Stimulated activated CD8-positive, alpha-beta memory T cell treated with anti-CD3 and anti-CD28 coated beads, Interleukin-12 subunit alpha, Interleukin-12 subunit beta, amount 100 ng/mL, for 24 hours (primary cell): ENCODE data around the gene CSTF1.
"Not testable (repeated sequence)": the region's sequence is repeated elsewhere in the genome, so short reads cannot be mapped to it uniquely, and the experiment has no call there.

Experiments
- DNase-seq: peaks from one replicate; pipeline ENCODE4 v3.0.0-alpha.2; 2020; ENCODE audit errors: extremely low read depth

The CSTF1 gene

DNA sequence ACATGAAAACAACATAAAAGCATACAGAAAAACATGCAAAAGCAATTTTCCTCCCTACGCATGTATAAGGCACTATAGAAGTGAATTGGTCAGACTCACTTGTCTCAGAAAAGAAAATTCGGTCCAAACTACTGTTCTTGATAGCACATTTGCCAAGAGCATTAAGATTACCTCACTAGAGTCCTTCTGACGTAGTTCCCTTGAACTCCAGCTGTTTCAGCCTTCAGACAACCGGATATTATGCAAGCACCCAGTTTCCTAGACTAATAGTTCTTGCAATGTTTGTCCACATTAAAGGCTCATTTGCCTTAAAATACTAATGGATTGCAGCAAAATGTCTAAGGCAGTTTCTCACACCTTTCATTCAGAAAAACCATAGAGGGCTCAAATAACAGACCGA lies 17.1 kb downstream of the CSTF1 start:
- DNase-seq = no peak

DNA sequence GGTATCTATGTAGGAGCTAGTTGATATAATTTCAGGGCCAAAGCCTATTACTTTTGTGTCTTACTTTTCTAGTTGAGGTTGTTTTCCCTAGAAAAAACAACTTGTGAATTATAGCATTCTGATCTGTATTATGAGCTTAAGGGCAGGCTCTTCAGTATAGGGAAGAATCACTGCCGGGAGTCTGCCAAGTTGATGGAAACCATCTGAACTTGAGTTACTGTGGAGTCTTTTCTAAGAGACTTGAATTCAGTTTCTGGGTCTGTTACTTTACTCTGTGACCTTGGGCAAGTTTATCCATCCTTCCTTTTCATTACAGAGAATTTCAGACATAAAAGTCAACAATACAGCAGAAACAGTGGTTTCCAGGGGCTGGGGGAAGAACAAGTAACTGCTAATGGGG lies 17.5 kb downstream of the CSTF1 start:
- no peak for DNase-seq

DNA sequence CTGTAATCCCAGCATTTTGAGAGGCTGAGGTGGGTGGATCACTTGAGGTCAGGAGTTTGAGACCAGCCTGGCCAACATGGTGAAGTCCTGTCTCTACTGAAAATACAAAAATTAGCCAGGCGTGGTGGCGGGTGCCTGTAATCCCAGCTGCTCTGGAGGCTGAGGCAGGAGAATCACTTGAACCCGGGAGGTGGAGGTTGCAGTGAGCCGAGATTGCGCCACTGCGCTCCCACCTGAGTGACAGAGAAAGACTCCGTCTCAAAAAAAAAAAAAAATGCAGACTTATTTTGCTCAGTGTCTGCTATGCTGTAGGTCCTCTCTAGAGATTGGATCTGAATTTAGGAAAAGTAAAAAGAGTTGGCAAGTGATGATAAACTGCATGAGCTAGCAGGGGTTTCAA lies 18.8 kb downstream of the CSTF1 start:
- DNase-seq = not testable (repeated sequence)

DNA sequence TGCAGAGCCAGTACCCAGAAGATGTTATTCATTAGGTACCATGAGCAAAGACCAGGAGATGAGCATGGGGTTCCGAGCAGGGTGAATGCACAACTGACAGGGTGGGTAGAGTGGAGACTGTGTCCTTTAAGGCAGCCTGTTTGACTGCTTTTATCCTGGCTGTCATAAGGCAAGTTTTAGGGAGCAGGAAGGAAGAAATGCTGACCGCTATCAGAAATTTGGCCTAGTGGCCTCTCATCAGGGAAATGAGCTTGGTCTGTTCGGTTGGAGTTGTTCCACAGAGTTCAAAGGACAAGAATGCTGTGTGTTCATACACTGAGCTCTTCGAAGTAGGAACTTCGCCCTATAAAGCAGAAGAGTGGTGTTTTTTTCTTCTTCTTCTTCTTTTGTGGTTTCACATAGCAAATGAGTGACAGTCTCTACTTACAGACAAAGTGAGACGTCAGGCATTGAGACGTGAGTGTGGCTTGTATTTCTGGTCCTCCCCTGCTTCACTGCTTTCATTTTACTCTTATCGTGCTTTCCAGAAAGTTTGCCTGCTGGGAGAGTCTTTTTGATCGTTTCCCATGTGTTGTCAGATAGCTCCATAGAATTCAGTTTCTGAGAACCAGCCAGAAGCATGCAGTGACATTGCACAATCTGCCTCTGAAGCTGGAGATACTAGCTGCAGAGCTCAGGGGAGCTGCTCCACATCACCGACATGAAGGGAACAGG lies 19.5 kb downstream of the CSTF1 start, which contains the start of gene CASS4:
Gene CASS4, plus strand, starts transcription at position 502 of the 714 bp plus-strand sequence. Its CDS starts 199 bp downstream, at position 701.
- no peak for DNase-seq

DNA sequence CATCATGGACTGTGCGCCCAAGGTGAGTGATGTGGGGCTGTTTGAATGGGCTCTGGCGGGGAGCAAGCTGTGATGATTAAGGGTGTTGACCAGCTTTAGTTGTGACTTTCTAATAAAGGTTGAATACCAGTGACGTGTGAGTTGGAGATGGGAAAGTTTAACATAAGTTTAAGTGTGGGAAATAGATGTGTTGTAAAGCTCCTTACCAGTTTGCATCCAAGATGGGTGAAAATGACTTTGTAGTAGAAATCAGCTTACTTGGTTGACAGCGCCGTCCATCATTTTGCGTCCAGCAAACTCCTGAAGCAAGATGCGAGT lies 20.0 kb downstream of the CSTF1 start:
- no peak for DNase-seq

DNA sequence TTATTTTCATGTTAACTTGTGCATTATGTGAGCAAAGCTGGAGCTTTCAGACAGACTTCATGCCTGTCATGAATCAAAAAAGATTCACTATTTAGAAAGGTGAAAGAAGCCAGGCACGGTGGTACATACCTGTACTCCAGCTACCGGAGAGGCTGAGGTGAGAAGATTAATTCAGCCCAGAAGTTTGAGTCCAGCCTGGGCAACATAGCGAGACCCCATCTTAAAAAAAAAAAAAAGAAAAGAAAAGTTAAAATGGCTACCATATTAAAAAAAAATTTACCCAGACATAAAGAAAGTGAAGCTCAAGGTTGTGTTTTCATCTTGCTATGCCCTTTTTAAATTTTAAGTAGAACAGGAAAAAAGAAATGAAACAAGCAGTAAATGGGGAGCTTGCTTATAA lies 20.5 kb downstream of the CSTF1 start:
- no peak for DNase-seq

DNA sequence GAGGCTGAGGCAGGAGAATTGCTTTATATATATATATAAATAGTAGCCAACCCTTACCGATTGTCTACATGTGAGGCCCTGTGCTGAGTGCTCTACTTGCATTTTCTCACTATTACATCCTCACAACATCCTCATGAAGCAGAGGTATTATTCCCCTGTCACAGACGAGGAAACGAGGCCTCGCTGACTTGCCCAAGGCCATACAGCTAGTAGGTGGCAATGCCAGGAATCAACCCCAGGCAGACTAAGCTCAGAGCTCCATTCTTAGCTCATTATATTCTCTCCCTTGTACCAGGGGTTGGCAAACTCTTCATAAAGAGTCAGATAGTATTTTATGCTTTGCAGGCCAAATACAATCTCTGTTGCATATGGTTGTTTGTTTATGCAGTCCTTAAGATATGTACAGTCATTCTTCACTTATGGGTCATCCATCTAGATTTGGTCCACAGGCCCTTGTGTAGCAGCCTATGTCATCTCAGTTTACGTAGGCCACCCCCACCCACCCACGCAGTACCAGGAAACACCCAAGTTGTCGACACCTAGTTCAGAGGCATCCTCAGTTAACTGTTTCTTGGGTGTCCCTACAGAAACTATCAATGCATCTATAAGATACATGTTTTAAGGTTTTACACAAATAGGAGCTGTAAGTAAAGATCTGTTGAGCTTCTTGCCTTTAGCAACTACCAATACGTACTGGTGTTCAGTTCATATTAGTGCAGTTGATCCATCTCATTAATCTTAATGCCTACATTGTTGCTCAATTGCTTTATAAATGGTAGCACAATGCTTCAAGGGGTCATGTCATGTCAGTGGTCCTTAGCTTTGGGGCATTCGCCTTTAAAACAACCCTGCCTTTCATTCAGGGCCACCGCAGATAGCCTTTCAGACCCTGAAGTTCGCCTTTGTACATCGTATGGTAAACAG lies 22.7 kb downstream of the CSTF1 start:
- peak; percentile 32 for DNase-seq

DNA sequence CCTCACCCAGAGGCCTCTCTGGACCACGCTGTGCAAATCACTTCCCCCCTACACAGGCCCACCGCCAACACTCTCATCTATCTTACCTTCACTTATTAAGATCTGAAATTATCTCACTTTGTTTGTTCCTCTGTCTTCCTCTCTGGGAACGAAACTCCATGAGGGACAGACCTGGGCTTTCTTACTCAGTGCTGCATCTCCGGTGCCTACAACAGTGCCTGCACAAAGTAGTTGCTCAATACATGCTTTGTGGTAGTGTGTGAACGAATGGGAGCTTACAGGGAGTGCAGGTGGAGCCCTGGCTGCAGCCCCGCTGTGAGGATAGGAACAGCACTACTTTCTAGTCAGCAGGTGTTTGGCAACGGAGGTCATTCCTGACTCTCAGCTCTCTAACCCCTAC lies 25.0 kb downstream of the CSTF1 start:
- DNase-seq = no peak

DNA sequence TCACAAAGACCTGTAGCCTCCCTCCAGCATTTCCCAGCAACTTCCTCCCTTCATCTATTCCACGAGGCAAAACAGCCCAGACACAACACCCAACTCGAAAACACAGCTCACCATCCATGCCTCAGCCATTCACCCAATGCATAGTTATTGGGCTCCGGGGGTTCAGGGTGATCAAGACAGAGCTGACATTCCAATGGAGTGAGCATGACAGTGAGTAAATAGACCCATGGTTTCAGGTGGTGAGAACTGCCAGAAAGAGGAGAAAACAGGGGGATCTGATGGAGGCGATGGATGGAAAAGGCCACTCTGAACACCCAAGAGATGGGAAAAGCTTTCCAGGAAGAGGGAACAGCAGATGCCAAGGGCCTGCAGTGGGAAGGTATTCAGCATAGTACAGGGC lies 25.5 kb downstream of the CSTF1 start:
- DNase-seq = no peak

DNA sequence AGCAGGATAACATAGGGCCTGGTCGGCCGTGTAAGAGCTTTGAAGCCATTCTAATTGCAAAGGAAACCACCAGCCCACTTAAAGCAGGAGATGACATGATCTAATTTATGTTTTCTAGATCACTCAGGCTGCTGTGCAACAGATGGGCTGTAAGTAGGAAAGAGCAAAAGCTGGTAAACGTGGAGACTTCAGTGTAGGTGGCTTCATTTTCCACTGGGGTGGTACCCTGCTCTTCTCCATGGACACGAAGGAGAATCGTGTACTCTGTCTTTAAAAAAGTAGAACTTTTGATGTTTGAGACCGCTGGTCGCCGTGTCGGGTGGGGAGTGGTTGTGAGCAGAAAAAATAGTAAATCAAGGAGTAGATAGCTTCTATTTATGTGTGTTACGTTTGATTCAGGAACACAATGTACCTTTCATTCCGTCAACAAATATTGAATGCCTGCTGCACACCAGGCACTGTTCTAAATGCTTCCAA lies 26.0 kb downstream of the CSTF1 start:
- no peak for DNase-seq

DNA sequence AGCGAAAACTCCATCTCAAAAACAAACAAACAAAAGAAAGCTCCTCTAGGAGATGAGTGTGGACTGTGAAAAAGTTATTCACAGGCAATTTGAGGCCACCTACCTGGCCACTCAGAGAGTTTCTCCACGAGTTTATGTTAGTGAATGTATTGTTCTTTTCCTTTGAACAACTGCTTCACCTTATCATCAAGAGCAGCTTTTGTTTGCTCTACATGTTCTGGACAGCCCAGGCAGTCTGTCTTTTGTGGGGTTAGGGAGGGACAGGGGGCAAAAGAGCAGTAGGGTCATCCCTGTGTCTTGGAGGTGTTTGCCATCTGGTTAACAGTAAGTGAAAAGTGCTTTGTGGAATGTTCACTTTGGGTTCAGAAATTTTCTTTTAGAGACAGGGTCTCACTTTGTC lies 27.6 kb downstream of the CSTF1 start:
- DNase-seq = no peak

DNA sequence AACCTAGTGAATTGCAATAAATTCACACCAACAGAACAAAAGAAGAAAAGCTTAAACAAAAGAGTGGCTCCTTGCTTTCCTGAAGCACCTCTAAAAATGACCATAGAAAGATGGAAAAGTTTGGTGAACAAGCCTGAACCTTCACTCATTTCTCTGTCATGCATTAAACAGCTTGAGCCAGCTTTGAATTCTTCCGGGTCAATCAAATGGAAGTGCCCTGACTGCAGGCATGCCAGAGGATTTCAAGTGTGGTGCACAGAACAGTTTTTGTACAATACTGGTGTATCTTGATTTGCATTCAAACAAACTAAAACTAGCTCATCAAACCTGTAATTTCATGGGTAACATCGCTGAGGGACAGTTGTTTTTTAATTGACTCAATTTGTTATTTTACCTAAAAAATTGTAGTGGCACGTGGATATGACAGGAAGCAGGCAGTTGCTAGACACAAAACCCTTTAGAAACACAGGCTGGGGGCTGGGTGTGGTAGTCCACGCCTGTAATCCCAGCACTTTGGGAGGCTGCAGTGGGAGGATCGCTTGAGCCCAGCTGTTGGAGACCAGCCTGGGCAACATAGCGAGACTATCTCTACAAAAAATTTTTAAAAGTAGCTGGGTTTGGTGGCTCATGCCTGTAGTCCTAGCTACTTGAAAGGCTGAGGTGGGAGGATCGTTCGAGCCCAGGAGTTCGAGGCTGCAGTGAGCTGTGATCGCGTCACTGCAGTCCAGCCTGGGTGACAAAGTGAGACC lies 28.7 kb downstream of the CSTF1 start:
- DNase-seq = no peak

DNA sequence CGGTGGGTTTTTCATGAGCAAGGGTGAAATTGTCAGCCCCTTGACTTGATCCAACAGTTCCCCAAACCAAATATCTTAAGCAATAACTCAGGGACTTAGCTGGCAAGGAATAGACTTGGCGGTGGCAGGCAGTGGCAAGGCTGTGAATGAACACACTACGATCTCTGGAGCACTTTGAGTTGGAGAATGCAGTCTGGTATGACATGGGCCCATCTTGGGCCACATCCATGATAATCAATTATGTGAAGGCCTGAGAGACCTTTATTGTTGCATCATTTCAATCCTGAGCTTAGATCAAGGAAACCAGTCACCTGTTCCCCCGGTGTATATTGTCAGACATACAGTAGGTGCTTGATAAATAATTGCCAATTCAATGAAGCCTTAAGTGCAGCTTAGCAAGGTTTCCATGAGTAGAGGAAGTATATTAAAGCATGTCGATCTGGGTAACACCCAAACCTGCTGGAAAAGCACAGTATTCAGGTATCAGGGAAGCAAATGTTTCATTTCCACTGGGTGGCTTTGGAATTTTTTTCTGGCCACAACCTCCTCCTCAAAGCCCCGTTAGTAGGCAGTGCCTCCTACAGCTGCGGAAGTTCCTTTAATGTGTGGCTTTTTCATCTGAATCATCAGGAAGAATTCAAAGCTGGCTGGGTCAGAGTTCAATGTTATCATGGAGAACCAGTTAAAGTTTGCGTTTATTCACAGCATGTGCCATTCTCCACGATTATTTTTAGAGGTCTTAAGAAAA lies 29.8 kb downstream of the CSTF1 start:
- no peak for DNase-seq

DNA sequence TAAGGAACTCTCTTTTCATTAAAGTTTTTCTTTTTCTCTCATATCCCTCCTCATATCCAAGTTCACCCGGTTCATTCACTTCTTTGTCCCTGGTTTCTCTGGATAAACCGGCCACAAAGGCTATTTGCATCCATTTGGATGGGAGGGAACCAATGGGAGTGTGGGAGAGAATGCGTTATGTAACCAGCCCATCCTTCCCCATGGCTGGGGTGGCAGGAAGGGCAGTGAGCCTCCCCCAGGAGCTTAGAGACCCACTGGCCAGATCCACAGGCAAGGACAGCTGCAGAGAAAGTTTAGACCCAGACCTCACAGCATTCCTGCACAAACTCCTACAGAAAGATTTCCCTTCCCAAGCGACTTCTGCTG lies 30.4 kb downstream of the CSTF1 start:
- DNase-seq = no peak

DNA sequence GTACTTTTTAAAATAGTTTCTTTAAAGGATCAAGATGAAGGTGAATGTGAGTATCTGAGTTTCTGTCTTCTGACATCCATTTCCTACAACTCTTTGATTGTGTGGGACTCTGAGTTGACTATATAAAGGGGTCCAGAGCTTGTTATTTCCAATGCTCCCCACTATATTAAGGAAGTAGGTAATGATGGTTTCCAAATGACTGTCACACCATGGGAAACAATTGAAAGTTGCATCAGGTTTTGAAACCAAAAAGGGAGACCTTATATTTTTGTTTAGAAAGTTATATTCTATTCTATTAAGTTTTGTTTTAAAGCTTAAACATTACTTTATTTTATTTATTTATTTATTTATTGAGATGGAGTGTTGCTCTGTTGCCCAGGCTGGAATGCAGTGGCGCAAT lies 30.8 kb downstream of the CSTF1 start:
- no peak for DNase-seq

DNA sequence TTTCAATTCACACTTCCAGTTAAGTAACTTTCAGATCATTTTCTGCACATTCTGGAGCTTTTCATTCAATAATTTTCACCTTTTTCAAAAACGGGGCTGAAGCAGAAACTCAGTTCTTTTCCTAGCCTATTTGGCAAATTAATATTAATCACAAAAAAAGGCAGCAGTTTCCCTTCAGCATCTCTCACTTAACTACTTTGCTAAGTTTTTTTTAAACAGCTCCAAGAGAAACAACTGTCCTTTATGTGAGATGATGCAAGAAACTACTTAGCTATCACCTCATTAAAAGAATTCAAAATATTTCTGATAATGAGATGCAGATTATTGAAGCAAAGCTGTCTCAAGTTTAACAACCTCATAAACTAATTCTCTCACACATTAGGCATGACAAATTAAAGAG lies 31.4 kb downstream of the CSTF1 start:
- no peak for DNase-seq

DNA sequence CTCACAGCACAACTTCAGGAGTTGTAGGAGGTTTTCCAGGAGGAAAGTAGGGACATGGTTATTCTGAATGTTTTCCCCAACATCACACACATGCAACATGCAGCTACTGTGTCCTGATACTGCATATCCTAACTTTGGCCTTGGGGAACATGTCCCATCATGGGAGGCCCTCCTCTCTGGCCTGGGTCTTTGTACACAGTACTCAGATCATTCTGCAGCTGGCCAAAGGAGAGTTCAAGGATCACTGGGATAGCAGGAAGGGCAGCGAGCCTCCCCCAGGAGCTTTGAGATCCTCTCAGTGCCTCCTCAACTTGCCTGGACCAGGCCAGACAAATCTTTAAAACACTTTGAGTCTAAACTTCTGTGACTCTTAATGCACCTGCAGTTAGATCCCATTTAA lies 32.5 kb downstream of the CSTF1 start:
- no peak for DNase-seq

DNA sequence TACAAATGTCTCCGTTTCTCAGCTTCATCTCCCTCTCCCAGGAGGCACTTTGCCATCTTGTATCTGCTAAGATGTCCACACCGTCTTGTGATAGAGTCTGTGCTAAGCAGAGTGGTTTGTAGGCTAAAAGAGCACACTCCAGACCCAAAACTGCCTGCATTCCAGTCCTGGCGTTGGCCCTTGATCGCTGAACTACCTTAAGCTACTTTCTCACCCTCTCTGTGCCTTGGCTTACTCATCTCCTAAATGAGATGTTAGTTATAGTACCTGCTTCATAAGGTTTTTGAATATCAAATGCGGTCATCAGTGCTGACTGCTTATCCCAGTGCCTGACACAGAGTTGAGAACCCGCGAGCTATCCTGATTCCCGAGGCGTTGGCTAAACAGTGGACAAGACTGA lies 33.6 kb downstream of the CSTF1 start:
- no peak for DNase-seq

DNA sequence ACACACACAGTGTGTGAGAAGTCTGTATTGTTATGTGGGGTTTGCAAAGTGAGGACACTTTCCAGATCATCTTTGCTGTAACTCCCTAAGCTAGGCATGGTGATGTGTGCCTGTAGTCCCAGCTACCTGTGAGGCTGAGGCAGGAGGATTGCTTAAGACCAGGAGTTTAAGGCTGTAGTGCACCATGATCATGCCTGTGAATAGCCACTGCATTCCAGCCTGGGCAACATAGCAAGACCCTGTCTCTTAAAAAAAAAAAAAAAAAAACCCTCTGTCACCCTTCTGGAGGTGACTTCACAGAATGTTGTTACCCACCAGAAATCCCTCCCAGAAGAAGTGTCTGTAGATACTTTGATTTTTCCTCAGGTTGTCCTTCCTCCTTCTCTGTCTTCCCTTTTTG lies 34.5 kb downstream of the CSTF1 start:
- no peak for DNase-seq

DNA sequence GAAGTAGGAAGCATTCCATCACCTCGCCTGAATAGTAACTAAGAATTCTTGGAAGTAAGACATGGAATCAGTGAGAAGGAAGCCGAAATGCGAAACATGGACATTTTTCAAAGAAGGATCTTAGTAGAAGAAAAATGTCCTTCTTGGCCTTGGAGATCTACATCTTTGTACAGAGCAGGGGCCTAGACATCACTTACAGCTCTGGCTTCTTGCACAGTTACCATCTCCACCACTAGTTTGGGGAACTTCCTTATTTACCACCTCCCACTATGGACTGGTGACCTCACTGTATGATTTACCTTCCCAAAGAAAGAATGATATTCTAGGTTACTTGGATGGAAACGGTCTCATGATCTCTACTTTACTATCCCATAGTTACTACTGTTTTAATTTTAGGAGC lies 35.4 kb downstream of the CSTF1 start:
- no peak for DNase-seq

DNA sequence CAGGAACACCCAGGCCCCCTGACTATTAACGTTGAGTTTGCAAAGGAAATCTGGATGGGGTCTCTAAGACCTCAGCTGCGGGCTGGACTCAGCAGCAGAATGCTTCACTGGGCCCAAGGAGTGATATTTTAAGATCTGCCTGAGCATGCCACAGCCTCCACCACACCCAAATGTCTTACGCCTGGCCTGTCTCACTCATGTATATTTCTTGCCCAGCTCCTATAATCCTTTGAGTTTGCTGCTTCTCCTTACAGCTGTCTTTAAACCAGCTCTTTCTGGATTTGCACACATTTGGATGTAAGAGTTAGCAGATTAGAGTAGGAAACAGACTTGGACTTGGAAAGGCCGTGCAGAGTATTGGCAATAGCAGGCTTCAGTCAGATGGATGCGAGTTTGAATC lies 36.0 kb downstream of the CSTF1 start:
- no peak for DNase-seq

DNA sequence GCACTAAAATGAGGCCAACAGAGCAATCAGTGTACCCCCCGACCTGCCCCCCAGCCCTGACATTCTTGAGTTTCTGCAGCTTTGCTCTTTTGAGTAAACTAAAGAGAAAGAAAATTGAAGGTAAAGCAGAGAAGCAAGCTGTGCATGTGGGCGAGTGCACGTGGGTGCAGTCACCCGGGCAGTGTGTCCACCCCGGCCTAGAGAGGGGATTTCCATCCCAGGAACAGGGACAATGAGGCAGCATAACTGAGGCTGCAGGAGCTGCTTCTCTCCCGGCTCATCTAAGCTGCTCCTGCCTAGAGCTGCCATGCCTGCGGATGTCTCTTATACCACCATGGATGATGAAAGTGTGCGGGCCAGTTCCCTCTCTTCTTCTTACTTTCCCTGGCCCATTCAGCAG lies 36.4 kb downstream of the CSTF1 start:
- no peak for DNase-seq
